Heart left ventricle (tissue), 16 donors: Measurements from ENCODE around the gene GPR15. TPM values are rescaled to one million over a fixed set of nuclear protein-coding genes. Genes with fewer than 3 reads are reported as not detected.

Experiments
- ATAC-seq, 4 donors: fragments of 200-7000 bp; cut with Tn5 transposase; one replicate each; pipeline ENCODE4 v1.9.1; 2020 to 2022; ENCODE audit warnings: moderate library complexity in 4 of 4, mild to moderate bottlenecking in 3 of 4, moderate number of reproducible peaks in 1 of 4
- DNase-seq, 5 donors: peaks; one replicate each; pipeline ENCODE4 v3.0.0-alpha.2; 2020
- H3K27ac ChIP-seq, 12 donors: fragments of 200-600 bp; sonication (generic) in 4 of 12; one replicate each; pipeline versions ENCODE4 v1.5.0 to v1.8.0; 2016 to 2022; ENCODE audit warnings: mild to moderate bottlenecking in 2 of 12
- H3K27me3 ChIP-seq, 9 donors: fragments of 200-600 bp; sonication (generic) in 2 of 9; one replicate each; pipeline versions ENCODE4 v1.5.1 to v1.8.0; 2016 to 2022; ENCODE audit warnings: mild to moderate bottlenecking in 3 of 9
- H3K36me3 ChIP-seq, 9 donors: fragments of 200-600 bp; sonication (generic) in 2 of 9; one replicate each; pipeline versions ENCODE4 v1.5.0 to v1.8.0; 2018 to 2022; ENCODE audit warnings: mild to moderate bottlenecking in 2 of 9
- H3K4me1 ChIP-seq, 12 donors: fragments of 200-600 bp; sonication (generic) in 4 of 12; one replicate each; pipeline versions ENCODE4 v1.5.0 to v1.8.0; 2016 to 2022; ENCODE audit warnings: mild to moderate bottlenecking in 3 of 12
- H3K4me3 ChIP-seq, 12 donors: fragments of 200-600 bp; sonication (generic) in 4 of 12; one replicate each; pipeline versions ENCODE4 v1.5.0 to v1.8.0; 2017 to 2022; ENCODE audit warnings: mild to moderate bottlenecking in 9 of 12, moderate library complexity in 4 of 12
- H3K9me3 ChIP-seq, 12 donors: fragments of 200-600 bp; sonication (generic) in 4 of 12; one replicate each; pipeline versions ENCODE4 v1.5.0 to v1.8.0; 2016 to 2022; ENCODE audit warnings: mild to moderate bottlenecking in 1 of 12
- CTCF ChIP-seq, 12 donors: fragments of 200-600 bp; sonication (generic) in 4 of 12; IDR thresholded peaks; one replicate each; pipeline versions ENCODE4 v1.5.0 to v1.8.0; 2018 to 2022; ENCODE audit warnings: antibody characterized with exemption in 12 of 12, mild to moderate bottlenecking in 5 of 12
- POLR2A ChIP-seq, 2 donors: fragments of 450-650 bp; IDR thresholded peaks; one replicate each; pipeline ENCODE4 v1.6.1; 2017; ENCODE audit warnings: antibody characterized with exemption in 2 of 2, mild to moderate bottlenecking in 2 of 2, moderate library complexity in 2 of 2
- WGBS, 4 donors: extraction: QIAGEN DNeasy Blood & Tissue Kit in 2 of 4; methylation state at CpG; one replicate each; pipeline versions ENCODE4 v1.1.5 to v1.1.7; 2013 to 2018; 5-methylcytosine and 5-hydroxymethylcytosine counted together
- intact Hi-C, 10 donors: fragments of 100-400 bp; cut with DNase I; formaldehyde crosslinking; loops; one replicate each; pipeline versions ENCODE4 v1.11.1 to v1.14.2; 2022
- polyA plus RNA-seq, 2 donors: library from polyadenylated mRNA; stranded (reverse); fragments of 200-250 nt; gene quantifications; one replicate each; pipeline ENCODE4 v1.2.3, GENCODE V29; 2013
- total RNA-seq, 9 donors: library from RNA; depleted of rRNA in 2 of 9; stranded (reverse); fragments of >200 nt in 2 of 9; fragmentation: NEBNext Ultra II Directional in 3 of 9; extraction: Animal tissue kit (Norgen Biotek cat#: 25700) in 3 of 9; gene quantifications; one replicate each; pipeline versions ENCODE4 v1.1.0 to v1.2.4, GENCODE V29; 2016 to 2023
- donor health status: ischemic (EF 13 %, LVEDD 7.1; RV severe dilation, severe dysfunction).
- donor health status: healthy with polysubstance abuse.
- donor health status: DM: no; HTN: yes; CAD: no.
- donor health status: DM: no; HTN: no; CAD: no.
- donor health status: ischemic (EF 25% LVEDD 6.9; RV normal size, moderate dysfunction).
- donor health status: ischemic (EF 25% LVEDD 5.7; RV mildly dilated, moderate dysfunction).
- donor health status: healthy.
- donor health status: DM: yes; HTN: yes; CAD: no.
- donor health status: ischemic (EF 35%, LVEDD 5.7; RV mildly dilated, moderate dysfunction).
- donor health status: nonischemic (EF 11% LVEDD 7.7; RV severe dilation, severe dysfunction).
- donor health status: DM: yes; HTN: yes; CAD: no.
- donor health status: PGD.
- donor health status: ischemic (EF 29% LVEDD 5.4; RV normal size, mild dysfunction).
- donor health status: nonischemic (EF 23%, LVEDD 6.1; RV moderate dilation, normal function).

The GPR15 gene
- total and polyA plus RNA-seq, 11 donors: not detected

- Histone ChIP-seq H3K4me3 (no peak overlapping the region), H3K36me3 (no peaks in the 10 kb centered on the region), H3K27me3 (peaks cover 0 to 9% (median 0%) of the 10 kb centered on the region in 9 donors), H3K4me1 (peaks cover 0 to 30% (median 0%) of the 10 kb centered on the region in 12 donors), H3K9me3 (no peaks in the 10 kb centered on the region), H3K27ac (no peak overlapping the region)
- intact Hi-C loops: no loop called here
- no peak for ATAC-seq
- DNase-seq: no peak
- TF ChIP-seq CTCF (IDR thresholded peaks at IDR 0.05): no peak
- 56 to 63% (median 59%) methylated on average over 3 of the region's 3 CpGs for WGBS, 4 donors
Measured at GRCh38 chr3:98551754-98552153, 20.0 kb downstream of the GPR15 start.

GRCh38 chr3:98552232-98553020, 20.6 kb downstream of the GPR15 start:
- Histone ChIP-seq H3K36me3 (no peaks in the 10 kb centered on the region), H3K27me3 (peaks cover 0 to 4% (median 0%) of the 10 kb centered on the region in 9 donors), H3K27ac (peak overlapping the region in 1 of 12 donors; percentile 24), H3K4me1 (peaks cover 0 to 32% (median 0%) of the 10 kb centered on the region in 12 donors), H3K9me3 (no peaks in the 10 kb centered on the region), H3K4me3 (no peak overlapping the region)
- 80 to 86% (median 82%) methylated on average over 4 of the region's 4 CpGs for WGBS, 4 donors
- intact Hi-C loops: no loop called here
- DNase-seq (no peak), ATAC-seq (no peak)
- TF ChIP-seq CTCF (IDR thresholded peaks at IDR 0.05): no peak
- no peak for TF ChIP-seq POLR2A (IDR thresholded peaks at IDR 0.05)

- ATAC-seq (no peak), DNase-seq (no peak)
- no peaks in the 10 kb centered on the region for H3K27me3 ChIP-seq
- intact Hi-C loops: no loop called here
- TF ChIP-seq POLR2A (IDR thresholded peaks at IDR 0.05) (no peak), CTCF (IDR thresholded peaks at IDR 0.05) (no peak)
- H3K36me3 ChIP-seq: no peaks in the 10 kb centered on the region
- H3K4me1 ChIP-seq: peaks cover 0 to 32% (median 0%) of the 10 kb centered on the region in 12 donors
- H3K9me3 ChIP-seq: no peaks in the 10 kb centered on the region
- H3K4me3 ChIP-seq: no peak overlapping the region
- peak overlapping the region in 1 of 12 donors; percentile 24 for H3K27ac ChIP-seq
- 72 to 79% (median 77%) methylated on average over 6 of the region's 6 CpGs for WGBS, 4 donors
Measured at GRCh38 chr3:98553021-98553563, 21.3 kb downstream of the GPR15 start.

GRCh38 chr3:98553753-98554152, 22.0 kb downstream of the GPR15 start:
- no peaks in the 10 kb centered on the region for H3K27me3 ChIP-seq
- no peak overlapping the region for H3K4me3 ChIP-seq
- TF ChIP-seq CTCF (IDR thresholded peaks at IDR 0.05): no peak
- 64 to 83% (median 73%) methylated on average over 2 of the region's 2 CpGs for WGBS, 4 donors
- intact Hi-C loops: no loop called here
- H3K4me1 ChIP-seq: peaks cover 0 to 32% (median 0%) of the 10 kb centered on the region in 12 donors
- no peak for DNase-seq
- no peaks in the 10 kb centered on the region for H3K9me3 ChIP-seq
- ATAC-seq: no peak
- H3K36me3 ChIP-seq: no peaks in the 10 kb centered on the region
- peak overlapping the region in 1 of 12 donors; percentile 24 for H3K27ac ChIP-seq
